A549 (cell line): ENCODE data around the gene KCNQ1. TPM values are rescaled to one million over a fixed set of nuclear protein-coding genes. Genes with fewer than 3 reads are reported as not detected.

Experiments used
- ATAC-seq, 2 experiments: fragments of 200-7000 bp in 1 of 2; fragments of >200 bp in 1 of 2; cut with Nextera tagmentation in 1 of 2; cut with Tn5 transposase in 1 of 2; 3 replicates each; pipeline versions ENCODE4 v1.8.0 to v1.9.1; 2018 to 2020; ENCODE audit warnings: mild to moderate bottlenecking in 1 of 2, moderate library complexity in 1 of 2
- CTCF ChIA-PET: fragments of 300-600 bp; sonication (Branson Sonifier 250); formaldehyde crosslinking; extraction: SDS; loops from one replicate; lab custom pipeline; 2021; ENCODE audit warnings: antibody characterized with exemption, inconsistent platforms; lab: Yijun Ruan, JAX
- POLR2A ChIA-PET: fragments of 350-600 bp; formaldehyde crosslinking; extraction: SDS; loops from one replicate; lab custom pipeline; 2021; ENCODE audit warnings: antibody characterized with exemption, inconsistent platforms; lab: Yijun Ruan, JAX
- DNase-seq, 2 experiments: peaks; one replicate each; pipeline versions ENCODE4 v3.0.0 to v3.0.0-alpha.2; 2011 to 2016; ENCODE audit warnings: low read depth in 1 of 2, low spot score in 1 of 2
- FAIRE-seq: peaks from 2 replicates; lab custom pipeline; 2011; peaks lifted over from hg19 to GRCh38; lab: Jason Lieb, UNC
- H3K27ac ChIP-seq, 2 experiments: fragments of >200 bp; sonication (Bioruptor Twin); formaldehyde crosslinking; 3 replicates each; pipeline ENCODE4 v1.5.1; 2016 to 2017
- H3K4me1 ChIP-seq: fragments of >200 bp; sonication (Bioruptor Twin); formaldehyde crosslinking; 3 replicates; pipeline ENCODE4 v1.6.1; 2016
- H3K4me2 ChIP-seq: fragments of >200 bp; sonication (Bioruptor Twin); formaldehyde crosslinking; 3 replicates; pipeline ENCODE4 v1.6.1; 2016
- H3K4me3 ChIP-seq: fragments of >200 bp; sonication (Bioruptor Twin); formaldehyde crosslinking; 3 replicates; pipeline ENCODE4 v1.5.1; 2016
- H3K9me3 ChIP-seq: fragments of >200 bp; sonication (Bioruptor Twin); formaldehyde crosslinking; 3 replicates; pipeline ENCODE4 v1.6.1; 2016
- CHD4 ChIP-seq: fragments of 200-600 bp; sonication (generic); IDR thresholded peaks from 2 replicates; pipeline ENCODE4 v1.6.1; 2016; ENCODE audit warnings: antibody characterized with exemption, mild to moderate bottlenecking, borderline replicate concordance
- EHMT2 ChIP-seq: fragments of 200-600 bp; sonication (generic); IDR thresholded peaks from 2 replicates; pipeline ENCODE4 v1.6.1; 2016; ENCODE audit warnings: antibody characterized with exemption, low read depth, mild to moderate bottlenecking, moderate library complexity
- ELK1 ChIP-seq: fragments of 150-350 bp; IDR thresholded peaks from 2 replicates; pipeline ENCODE4 v1.6.1; 2014; ENCODE audit warnings: low read depth, mild to moderate bottlenecking, low read length
- EP300 ChIP-seq, 2 experiments: fragments of >200 bp; sonication (Bioruptor Twin); formaldehyde crosslinking; IDR thresholded peaks; 2 replicates in 1 of 2; 3 replicates in 1 of 2; pipeline ENCODE4 v1.6.1; 2016 to 2017
- ESRRA ChIP-seq: fragments of 150-350 bp; IDR thresholded peaks from 2 replicates; pipeline ENCODE4 v1.6.1; 2014; ENCODE audit warnings: mild to moderate bottlenecking, low read length, borderline replicate concordance
- FOSL2 ChIP-seq, 2 experiments: fragments of 450-650 bp in 1 of 2; fragments of >200 bp in 1 of 2; sonication (Bioruptor Twin) in 1 of 2; formaldehyde crosslinking; IDR thresholded peaks; 2 replicates each; pipeline versions ENCODE4 v1.5.0 to v1.6.1; 2016 to 2020; ENCODE audit warnings: mild to moderate bottlenecking in 1 of 2, moderate library complexity in 1 of 2
- HEYL ChIP-seq: fragments of 250-450 bp; sonication (Bioruptor Pico); IDR thresholded peaks from 2 replicates; pipeline ENCODE4 v1.8.0; 2021; ENCODE audit warnings: mild to moderate bottlenecking, moderate library complexity
- HOXB13 ChIP-seq: fragments of 250-450 bp; sonication (Bioruptor Pico); IDR thresholded peaks from 2 replicates; pipeline ENCODE4 v1.5.0; 2020; ENCODE audit warnings: low read depth, mild to moderate bottlenecking, moderate library complexity
- HOXB5 ChIP-seq: fragments of 250-450 bp; sonication (Bioruptor Pico); IDR thresholded peaks from 2 replicates; pipeline ENCODE4 v1.5.0; 2020; ENCODE audit warnings: mild to moderate bottlenecking, moderate library complexity
- JUNB ChIP-seq: fragments of >200 bp; sonication (Bioruptor Twin); formaldehyde crosslinking; IDR thresholded peaks from 2 replicates; pipeline ENCODE4 v1.6.1; 2016
- KDM1A ChIP-seq: fragments of 200-600 bp; sonication (generic); IDR thresholded peaks from 2 replicates; pipeline ENCODE4 v1.6.1; 2016; ENCODE audit warnings: low read depth, mild to moderate bottlenecking
- MAFK ChIP-seq: fragments of 450-650 bp; IDR thresholded peaks from 2 replicates; pipeline ENCODE4 v1.6.1; 2014; ENCODE audit not compliant: partially characterized antibody
- NFE2L2 ChIP-seq: fragments of 150-350 bp; conservative IDR thresholded peaks from 2 replicates; pipeline ENCODE4 v1.6.1; 2014; ENCODE audit warnings: low read length
- NPAS2 ChIP-seq: fragments of 250-450 bp; sonication (Bioruptor Pico); IDR thresholded peaks from 2 replicates; pipeline ENCODE4 v1.8.0; 2022; ENCODE audit warnings: mild to moderate bottlenecking, moderate library complexity, borderline replicate concordance
- NR3C1 ChIP-seq: fragments of >200 bp; sonication (Bioruptor Twin); formaldehyde crosslinking; IDR thresholded peaks from 3 replicates; pipeline ENCODE4 v1.6.1; 2017
- PHF8 ChIP-seq: fragments of 200-600 bp; sonication (generic); IDR thresholded peaks from 2 replicates; pipeline ENCODE4 v1.6.1; 2016; ENCODE audit warnings: low read depth, mild to moderate bottlenecking, antibody characterized with exemption, moderate library complexity, borderline replicate concordance
- POLR2AphosphoS2 ChIP-seq: conservative IDR thresholded peaks from 2 replicates; pipeline ENCODE4 v1.6.1; 2012; ENCODE audit warnings: low read length, improper control_type of control experiment, inconsistent platforms
- RAD21 ChIP-seq, 2 experiments: fragments of >200 bp in 1 of 2; sonication (Bioruptor Twin) in 1 of 2; formaldehyde crosslinking in 1 of 2; IDR thresholded peaks in 1 of 2; conservative IDR thresholded peaks in 1 of 2; 2 replicates in 1 of 2; 3 replicates in 1 of 2; pipeline ENCODE4 v1.6.1; 2012 to 2018; ENCODE audit warnings: inconsistent platforms in 1 of 2
- RARB ChIP-seq: fragments of 250-450 bp; sonication (Bioruptor Pico); IDR thresholded peaks from 2 replicates; pipeline ENCODE4 v1.8.0; 2021; ENCODE audit warnings: mild to moderate bottlenecking, moderate library complexity
- RCOR1 ChIP-seq: fragments of 150-350 bp; IDR thresholded peaks from 2 replicates; pipeline ENCODE4 v1.6.1; 2014; ENCODE audit warnings: antibody characterized with exemption, low read length, low read depth
- REST ChIP-seq: fragments of 200-600 bp; sonication (generic); IDR thresholded peaks from 2 replicates; pipeline ENCODE4 v1.6.1; 2016; ENCODE audit warnings: antibody characterized with exemption, mild to moderate bottlenecking, moderate library complexity
- RFX5 ChIP-seq: fragments of 450-650 bp; IDR thresholded peaks from 2 replicates; pipeline ENCODE4 v1.7.1; 2014; ENCODE audit warnings: antibody characterized with exemption, mild to moderate bottlenecking, moderate library complexity
- RNF2 ChIP-seq: fragments of 200-600 bp; sonication (generic); IDR thresholded peaks from 2 replicates; pipeline ENCODE4 v1.6.1; 2016; ENCODE audit warnings: low read depth, mild to moderate bottlenecking, antibody characterized with exemption, moderate library complexity, borderline replicate concordance
- USF2 ChIP-seq: fragments of 450-650 bp; IDR thresholded peaks from 2 replicates; pipeline ENCODE4 v1.6.1; 2014; ENCODE audit warnings: antibody characterized with exemption
- ZNF302 ChIP-seq: fragments of 250-450 bp; sonication (Bioruptor Pico); IDR thresholded peaks from 2 replicates; pipeline ENCODE4 v1.9.0; 2021; ENCODE audit warnings: inconsistent platforms, mild to moderate bottlenecking, moderate library complexity
- WGBS: methylation state at CpG from one replicate; pipeline ENCODE4 v1.1.6; 2017; ENCODE audit errors: missing lambda C conversion rate; 5-methylcytosine and 5-hydroxymethylcytosine counted together
- polyA plus RNA-seq, 4 experiments: library from polyadenylated mRNA; depleted of rRNA in 3 of 4; stranded (reverse); fragments of >200 nt; fragmentation: RNase III in 1 of 4; extraction: RNeasy Plus Mini Kit Qiagen cat#74134 plus additional on column Dnase treatment in 1 of 4; gene quantifications; 2 replicates in 3 of 4; 3 replicates in 1 of 4; pipeline ENCODE4 v1.2.3, GENCODE V29; 2011 to 2017
- TF ChIP-seq, protein P1 (sequence below): IDR thresholded peaks from 2 replicates; pipeline ENCODE4 v1.6.1; 2012; ENCODE audit warnings: low read depth, borderline replicate concordance
- TF ChIP-seq, protein P2 (sequence below): IDR thresholded peaks from 2 replicates; pipeline ENCODE4 v1.6.1; 2012

The KCNQ1 gene
- polyA plus RNA-seq, 2 of the 4 experiments (the other 2 are of a cell fraction) = 0.14 to 0.17 TPM

DNA sequence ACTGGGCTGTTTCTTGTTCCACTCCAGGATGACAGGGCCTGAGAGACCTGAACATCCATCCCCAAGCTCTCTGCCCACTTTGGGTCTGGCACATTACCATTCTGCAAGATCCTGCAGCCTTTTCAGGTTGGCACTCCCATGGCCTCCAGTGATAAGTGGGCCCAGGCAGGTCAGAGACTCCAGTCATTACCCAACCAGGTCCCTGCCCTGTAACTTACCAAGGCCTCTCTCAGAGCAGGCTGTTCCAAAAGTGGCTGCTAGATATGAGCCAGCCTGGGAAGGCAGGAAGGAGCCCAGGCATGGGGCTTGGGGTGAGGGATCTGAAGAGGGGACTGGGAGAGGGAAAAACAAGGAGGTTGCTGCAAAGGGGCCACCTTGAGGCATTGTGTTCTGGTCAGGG is 219.1 kb downstream of the KCNQ1 start:
- no peak overlapping the region for H3K4me2 ChIP-seq
- no peak for TF ChIP-seq NPAS2
- TF ChIP-seq RARB (CRISPR knock-in tag) = no peak
- TF ChIP-seq CHD4 = no peak
- no peak for TF ChIP-seq POLR2AphosphoS2
- TF ChIP-seq EHMT2 = no peak
- no peak for TF ChIP-seq NFE2L2
- no peak for TF ChIP-seq ELK1
- no peak for TF ChIP-seq RAD21 (conservative IDR thresholded peaks at IDR 0.05 in 1 of 2, IDR thresholded peaks at IDR 0.05 in 1 of 2)
- TF ChIP-seq USF2 = no peak
- TF ChIP-seq KDM1A = no peak
- TF ChIP-seq, protein P1, sequence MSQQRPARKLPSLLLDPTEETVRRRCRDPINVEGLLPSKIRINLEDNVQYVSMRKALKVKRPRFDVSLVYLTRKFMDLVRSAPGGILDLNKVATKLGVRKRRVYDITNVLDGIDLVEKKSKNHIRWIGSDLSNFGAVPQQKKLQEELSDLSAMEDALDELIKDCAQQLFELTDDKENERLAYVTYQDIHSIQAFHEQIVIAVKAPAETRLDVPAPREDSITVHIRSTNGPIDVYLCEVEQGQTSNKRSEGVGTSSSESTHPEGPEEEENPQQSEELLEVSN = no peak
- no peak for TF ChIP-seq NR3C1
- TF ChIP-seq MAFK = no peak
- TF ChIP-seq RFX5 = no peak
- TF ChIP-seq PHF8 = no peak
- TF ChIP-seq JUNB = no peak
- no peak for TF ChIP-seq FOSL2 (IDR thresholded peaks at IDR 0.05)
- TF ChIP-seq FOSL2 (CRISPR knock-in tag; IDR thresholded peaks at IDR 0.05) = no peak
- TF ChIP-seq, protein P2, sequence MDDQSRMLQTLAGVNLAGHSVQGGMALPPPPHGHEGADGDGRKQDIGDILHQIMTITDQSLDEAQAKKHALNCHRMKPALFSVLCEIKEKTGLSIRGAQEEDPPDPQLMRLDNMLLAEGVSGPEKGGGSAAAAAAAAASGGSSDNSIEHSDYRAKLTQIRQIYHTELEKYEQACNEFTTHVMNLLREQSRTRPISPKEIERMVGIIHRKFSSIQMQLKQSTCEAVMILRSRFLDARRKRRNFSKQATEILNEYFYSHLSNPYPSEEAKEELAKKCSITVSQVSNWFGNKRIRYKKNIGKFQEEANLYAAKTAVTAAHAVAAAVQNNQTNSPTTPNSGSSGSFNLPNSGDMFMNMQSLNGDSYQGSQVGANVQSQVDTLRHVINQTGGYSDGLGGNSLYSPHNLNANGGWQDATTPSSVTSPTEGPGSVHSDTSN = no peak
- TF ChIP-seq HOXB5 (CRISPR knock-in tag) = no peak
- H3K4me1 ChIP-seq = no peaks in the 10 kb centered on the region
- CTCF ChIA-PET = no interaction called here
- POLR2A ChIA-PET = no interaction called here
- DNase-seq = no peak
- H3K9me3 ChIP-seq = peaks cover 51% of the 10 kb centered on the region
- no peak for FAIRE-seq
- no peak for ATAC-seq
- no peak overlapping the region for H3K27ac ChIP-seq
- no peak overlapping the region for H3K4me3 ChIP-seq

- no peak for FAIRE-seq
- ChIA-PET CTCF (no interaction called here), POLR2A (no interaction called here)
- Histone ChIP-seq H3K9me3 (peaks cover 46% of the 10 kb centered on the region), H3K27ac (no peak overlapping the region), H3K4me2 (no peak overlapping the region), H3K4me1 (no peaks in the 10 kb centered on the region), H3K4me3 (no peak overlapping the region)
- DNase-seq = no peak
- WGBS = 71% methylated on average over 4 of the region's 9 CpGs
- no peak for ATAC-seq
- no peak for TF ChIP-seq HOXB13 (CRISPR knock-in tag)
- no peak for TF ChIP-seq POLR2AphosphoS2
- TF ChIP-seq MAFK = no peak
- no peak for TF ChIP-seq ZNF302 (CRISPR knock-in tag)
- TF ChIP-seq REST = no peak
- no peak for TF ChIP-seq PHF8
- no peak for TF ChIP-seq EP300 (IDR thresholded peaks at IDR 0.05)
- no peak for TF ChIP-seq ESRRA
- TF ChIP-seq HEYL (CRISPR knock-in tag) = no peak
- TF ChIP-seq RCOR1 = no peak
- no peak for TF ChIP-seq NPAS2
- no peak for TF ChIP-seq RNF2
- no peak for TF ChIP-seq FOSL2 (IDR thresholded peaks at IDR 0.05)
- TF ChIP-seq FOSL2 (CRISPR knock-in tag; IDR thresholded peaks at IDR 0.05) = no peak
- TF ChIP-seq USF2 = no peak
Measured at GRCh38 chr11:2664376-2664775, 219.6 kb downstream of the KCNQ1 start.
